ENCODE measurements around the gene ISM1. TPM values are rescaled to one million over a fixed set of nuclear protein-coding genes. Genes with fewer than 3 reads are reported as not detected.

ISM1 gene
- total RNA-seq, 1 donor from 2014 or later, result 1.7 TPM

Other genes starting within 250 kb of the ISM1 start
- 9.0 TPM for gene SPTLC3, start 212.3 kb upstream of the ISM1 start, total RNA-seq